ENCODE measurements around the gene SFXN4. TPM values are rescaled to one million over a fixed set of nuclear protein-coding genes. Genes with fewer than 3 reads are reported as not detected.

Gene SFXN4
- total RNA-seq, 1 experiment from 2014 or later, result 67.0 TPM

- H3K4me1 ChIP-seq (ENCODE audit: control insufficient read depth, insufficient read depth, low read length), result peaks cover 44% of the 10 kb centered on the region
- no peaks in the 10 kb centered on the region for H3K36me3 ChIP-seq (ENCODE audit: control insufficient read depth, insufficient read depth, low read length)
- H3K4me3 ChIP-seq (ENCODE audit: low read depth in 2 of 2, low read length in 2 of 2), result peak overlapping the region in 1 of 2 experiments; percentile 27; a peak in 2 of 4 replicates
- ATAC-seq (no peak), DNase-seq (ENCODE audit: low read depth, low spot score) (no peak)
- H3K9me3 ChIP-seq (ENCODE audit: control insufficient read depth, insufficient read depth, low read depth, low read length), result no peaks in the 10 kb centered on the region
- ChIA-PET CTCF (no interaction called here), POLR2A (no interaction called here)
- H3K27me3 ChIP-seq (ENCODE audit: control insufficient read depth, insufficient read depth, low read length), result no peaks in the 10 kb centered on the region
- H3K27ac ChIP-seq (ENCODE audit: low read length), result peak overlapping the region; percentile 79
- in situ Hi-C loops (cut with HindIII; ENCODE audit: low pct_unique_long_range_greater_than_20kb, low sequenced_read_pairs), result no loop called here
- peak; percentile 71; the same call in 1 of the 2 replicates for TF ChIP-seq TCF7L2 (IDR thresholded peaks at IDR 0.05; ENCODE audit: low read depth, low read length)
- TF ChIP-seq CTCF (IDR thresholded peaks at IDR 0.05), result no peak
- intact Hi-C loops (cut with micrococcal nuclease; ENCODE audit: unreplicated experiment), result no loop called here
- BruUV-seq (replicated peaks), result no TSS peak
These were observed 45.7 kb upstream of the SFXN4 start for GRCh38 chr10:119211176-119211575.

- DNase-seq (ENCODE audit: low read depth, low spot score), result no peak
- no peaks in the 10 kb centered on the region for H3K9me3 ChIP-seq (ENCODE audit: control insufficient read depth, insufficient read depth, low read depth, low read length)
- in situ Hi-C loops (cut with HindIII; ENCODE audit: low pct_unique_long_range_greater_than_20kb, low sequenced_read_pairs) (no loop called here), intact Hi-C loops (cut with micrococcal nuclease; ENCODE audit: unreplicated experiment) (no loop called here)
- CTCF ChIA-PET, result no interaction called here
- POLR2A ChIA-PET, result no interaction called here
- H3K4me1 ChIP-seq (ENCODE audit: control insufficient read depth, insufficient read depth, low read length), result peaks cover 45% of the 10 kb centered on the region
- peak overlapping the region; percentile 79 for H3K27ac ChIP-seq (ENCODE audit: low read length)
- ATAC-seq, result no peak
- BruUV-seq (replicated peaks), result no TSS peak
- H3K4me3 ChIP-seq (ENCODE audit: low read depth in 2 of 2, low read length in 2 of 2), result no peak overlapping the region; a peak in 1 of 4 replicates
- no peaks in the 10 kb centered on the region for H3K36me3 ChIP-seq (ENCODE audit: control insufficient read depth, insufficient read depth, low read length)
- no peaks in the 10 kb centered on the region for H3K27me3 ChIP-seq (ENCODE audit: control insufficient read depth, insufficient read depth, low read length)
- no peak for TF ChIP-seq REST (IDR thresholded peaks at IDR 0.05; ENCODE audit: insufficient read depth in 1 of 2, low read depth in 2 of 2, low read length in 1 of 2)
These were observed 45.1 kb upstream of the SFXN4 start for GRCh38 chr10:119210633-119211032.

- TF ChIP-seq CTCF (IDR thresholded peaks at IDR 0.05) (peak; percentile 80), POLR2AphosphoS5 (IDR thresholded peaks at IDR 0.05; ENCODE audit: low read depth, low read length) (no peak)
- H3K27ac ChIP-seq (ENCODE audit: low read length), result peak overlapping the region; percentile 79
- no peaks in the 10 kb centered on the region for H3K36me3 ChIP-seq (ENCODE audit: control insufficient read depth, insufficient read depth, low read length)
- no peak for ATAC-seq
- DNase-seq (ENCODE audit: low read depth, low spot score), result no peak
- ChIA-PET CTCF (interaction anchor here (0.6 to 1.3 kb wide), 10 partner anchors 10 to 1127 kb away, joined by 3 to 17 read pairs (median 5); no protein-coding TSS in a partner anchor), POLR2A (interaction anchor here (0.6 kb wide), 2 partner anchors 26 to 333 kb away, joined by 3 to 6 read pairs; partner anchors contain the start of gene RGS10)
- intact Hi-C loops (cut with micrococcal nuclease; ENCODE audit: unreplicated experiment) (loop anchor here (5.0 kb wide), 2 partner anchors 42 to 82 kb away; no protein-coding TSS in a partner anchor), in situ Hi-C loops (cut with HindIII; ENCODE audit: low pct_unique_long_range_greater_than_20kb, low sequenced_read_pairs) (no loop called here)
- peak overlapping the region; percentile 80 to 94 for H3K4me3 ChIP-seq (ENCODE audit: low read depth in 2 of 2, low read length in 2 of 2)
- H3K4me1 ChIP-seq (ENCODE audit: control insufficient read depth, insufficient read depth, low read length), result peaks cover 41% of the 10 kb centered on the region
- H3K9me3 ChIP-seq (ENCODE audit: control insufficient read depth, insufficient read depth, low read depth, low read length), result no peaks in the 10 kb centered on the region
- no peaks in the 10 kb centered on the region for H3K27me3 ChIP-seq (ENCODE audit: control insufficient read depth, insufficient read depth, low read length)
- no TSS peak for BruUV-seq (replicated peaks)
These were observed 44.3 kb upstream of the SFXN4 start for GRCh38 chr10:119209736-119210355.

All from Panc1 (cell line).